ENCODE data around the gene LRBA.
A peak's percentile ranks its signal among the peaks of the same experiment; 100 is the strongest.
"Not testable (repeated sequence)": the region's sequence is repeated elsewhere in the genome, so short reads cannot be mapped to it uniquely, and the experiment has no call there.

LRBA gene

GRCh38 chr4:150415213-150415612 is 599.9 kb downstream of the LRBA start:
- no peak for DNase-seq (ENCODE audit: low spot score)

- DNase-seq (ENCODE audit: low spot score): no peak
Measured at GRCh38 chr4:150411520-150411919, 603.6 kb downstream of the LRBA start.

GRCh38 chr4:150402871-150403272 is 612.2 kb downstream of the LRBA start:
- DNase-seq (ENCODE audit: low spot score): no peak

GRCh38 chr4:150401083-150401687 is 613.9 kb downstream of the LRBA start:
- peak; percentile 14 for DNase-seq (ENCODE audit: low spot score)

GRCh38 chr4:150395872-150396271 is 619.2 kb downstream of the LRBA start:
- DNase-seq (ENCODE audit: low spot score): peak; percentile 57

- no peak for DNase-seq (ENCODE audit: low spot score)
Measured at GRCh38 chr4:150394046-150394445, 621.0 kb downstream of the LRBA start.

- DNase-seq (ENCODE audit: low spot score): no peak
Measured at GRCh38 chr4:150391052-150391451, 624.0 kb downstream of the LRBA start.

GRCh38 chr4:150390531-150390910 is 624.6 kb downstream of the LRBA start:
- no peak for DNase-seq (ENCODE audit: low spot score)

- no peak for DNase-seq (ENCODE audit: low spot score)
Measured at GRCh38 chr4:150389896-150390530, 625.1 kb downstream of the LRBA start.

GRCh38 chr4:150387981-150388380 is 627.1 kb downstream of the LRBA start:
- no peak for DNase-seq (ENCODE audit: low spot score)

- not testable (repeated sequence) for DNase-seq (ENCODE audit: low spot score)
Measured at GRCh38 chr4:150386415-150386814, 628.7 kb downstream of the LRBA start.

GRCh38 chr4:150385606-150386005 is 629.5 kb downstream of the LRBA start:
- DNase-seq (ENCODE audit: low spot score): no peak

GRCh38 chr4:150384249-150384648 is 630.8 kb downstream of the LRBA start:
- no peak for DNase-seq (ENCODE audit: low spot score)

GRCh38 chr4:150382028-150382427 is 633.1 kb downstream of the LRBA start:
- DNase-seq (ENCODE audit: low spot score): no peak

- no peak for DNase-seq (ENCODE audit: low spot score)
Measured at GRCh38 chr4:150381609-150382008, 633.5 kb downstream of the LRBA start.

- DNase-seq (ENCODE audit: low spot score): no peak
Measured at GRCh38 chr4:150381036-150381435, 634.0 kb downstream of the LRBA start.

- no peak for DNase-seq (ENCODE audit: low spot score)
Measured at GRCh38 chr4:150379454-150379853, 635.6 kb downstream of the LRBA start.

GRCh38 chr4:150375025-150375424 is 640.1 kb downstream of the LRBA start:
- no peak for DNase-seq (ENCODE audit: low spot score)

GRCh38 chr4:150371869-150372268 is 643.2 kb downstream of the LRBA start:
- DNase-seq (ENCODE audit: low spot score): no peak

- DNase-seq (ENCODE audit: low spot score): no peak
Measured at GRCh38 chr4:150369434-150370380, 645.4 kb downstream of the LRBA start.

- DNase-seq (ENCODE audit: low spot score): no peak
Measured at GRCh38 chr4:150368667-150369066, 646.4 kb downstream of the LRBA start.

GRCh38 chr4:150367326-150367725 is 647.8 kb downstream of the LRBA start:
- DNase-seq (ENCODE audit: low spot score): no peak

GRCh38 chr4:150366487-150366999 is 648.5 kb downstream of the LRBA start:
- DNase-seq (ENCODE audit: low spot score): no peak

Data from activated CD4-positive, alpha-beta T cell treated with anti-CD3 and anti-CD28 coated beads, Interleukin-2, Interleukin-4, amounts not matched to agents 100 ng/mL and 50 ng/mL, durations not matched to agents 16 hours and 8 hours (primary cell).